HL-60 (cell line): ENCODE data around the gene ZFP28.

ENCODE experiments used
- GABPA ChIP-seq: IDR thresholded peaks from 2 replicates; pipeline ENCODE4 v1.6.1; 2012; ENCODE audit warnings: low read depth
- POLR2AphosphoS5 ChIP-seq: IDR thresholded peaks from 2 replicates; pipeline ENCODE4 v1.6.1; 2012; ENCODE audit warnings: low read depth
- SPI1 ChIP-seq: IDR thresholded peaks from 2 replicates; pipeline ENCODE4 v1.6.1; 2012; ENCODE audit warnings: low read depth, mild to moderate bottlenecking, borderline replicate concordance
- TF ChIP-seq, protein P1 (sequence below): IDR thresholded peaks from 2 replicates; pipeline ENCODE4 v1.6.1; 2012; ENCODE audit warnings: low read depth; ENCODE audit not compliant: insufficient replicate concordance
- TF ChIP-seq, protein P2 (sequence below): IDR thresholded peaks from one replicate; pipeline ENCODE4 v1.5.1; 2011; ENCODE audit warnings: low read length, control low read depth, inconsistent platforms; ENCODE audit not compliant: insufficient read depth

DNA sequence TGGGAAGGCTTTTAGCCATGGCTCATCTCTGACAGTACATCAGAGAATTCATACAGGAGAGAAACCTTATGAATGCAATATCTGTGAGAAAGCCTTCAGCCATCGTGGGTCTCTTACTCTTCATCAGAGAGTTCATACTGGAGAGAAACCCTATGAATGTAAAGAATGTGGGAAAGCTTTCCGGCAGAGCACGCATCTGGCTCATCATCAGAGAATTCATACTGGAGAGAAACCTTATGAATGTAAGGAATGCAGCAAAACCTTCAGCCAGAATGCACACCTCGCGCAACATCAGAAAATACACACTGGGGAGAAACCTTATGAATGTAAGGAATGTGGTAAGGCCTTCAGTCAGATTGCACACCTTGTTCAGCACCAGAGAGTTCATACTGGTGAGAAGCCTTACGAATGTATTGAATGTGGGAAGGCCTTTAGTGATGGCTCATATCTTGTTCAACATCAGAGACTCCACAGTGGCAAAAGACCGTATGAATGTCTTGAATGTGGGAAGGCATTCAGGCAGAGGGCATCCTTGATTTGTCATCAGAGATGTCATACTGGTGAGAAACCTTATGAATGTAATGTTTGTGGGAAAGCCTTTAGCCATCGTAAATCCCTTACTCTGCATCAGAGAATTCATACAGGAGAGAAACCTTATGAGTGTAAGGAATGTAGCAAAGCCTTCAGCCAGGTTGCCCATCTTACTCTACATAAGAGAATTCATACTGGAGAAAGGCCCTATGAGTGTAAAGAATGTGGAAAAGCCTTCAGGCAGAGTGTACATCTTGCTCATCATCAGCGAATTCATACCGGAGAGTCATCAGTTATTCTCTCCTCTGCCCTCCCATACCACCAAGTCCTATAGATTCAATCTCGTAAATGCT, 39.2 kb downstream of the ZFP28 start:
- TF ChIP-seq, protein P1, sequence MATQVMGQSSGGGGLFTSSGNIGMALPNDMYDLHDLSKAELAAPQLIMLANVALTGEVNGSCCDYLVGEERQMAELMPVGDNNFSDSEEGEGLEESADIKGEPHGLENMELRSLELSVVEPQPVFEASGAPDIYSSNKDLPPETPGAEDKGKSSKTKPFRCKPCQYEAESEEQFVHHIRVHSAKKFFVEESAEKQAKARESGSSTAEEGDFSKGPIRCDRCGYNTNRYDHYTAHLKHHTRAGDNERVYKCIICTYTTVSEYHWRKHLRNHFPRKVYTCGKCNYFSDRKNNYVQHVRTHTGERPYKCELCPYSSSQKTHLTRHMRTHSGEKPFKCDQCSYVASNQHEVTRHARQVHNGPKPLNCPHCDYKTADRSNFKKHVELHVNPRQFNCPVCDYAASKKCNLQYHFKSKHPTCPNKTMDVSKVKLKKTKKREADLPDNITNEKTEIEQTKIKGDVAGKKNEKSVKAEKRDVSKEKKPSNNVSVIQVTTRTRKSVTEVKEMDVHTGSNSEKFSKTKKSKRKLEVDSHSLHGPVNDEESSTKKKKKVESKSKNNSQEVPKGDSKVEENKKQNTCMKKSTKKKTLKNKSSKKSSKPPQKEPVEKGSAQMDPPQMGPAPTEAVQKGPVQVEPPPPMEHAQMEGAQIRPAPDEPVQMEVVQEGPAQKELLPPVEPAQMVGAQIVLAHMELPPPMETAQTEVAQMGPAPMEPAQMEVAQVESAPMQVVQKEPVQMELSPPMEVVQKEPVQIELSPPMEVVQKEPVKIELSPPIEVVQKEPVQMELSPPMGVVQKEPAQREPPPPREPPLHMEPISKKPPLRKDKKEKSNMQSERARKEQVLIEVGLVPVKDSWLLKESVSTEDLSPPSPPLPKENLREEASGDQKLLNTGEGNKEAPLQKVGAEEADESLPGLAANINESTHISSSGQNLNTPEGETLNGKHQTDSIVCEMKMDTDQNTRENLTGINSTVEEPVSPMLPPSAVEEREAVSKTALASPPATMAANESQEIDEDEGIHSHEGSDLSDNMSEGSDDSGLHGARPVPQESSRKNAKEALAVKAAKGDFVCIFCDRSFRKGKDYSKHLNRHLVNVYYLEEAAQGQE, result no peak
- TF ChIP-seq, protein P2, sequence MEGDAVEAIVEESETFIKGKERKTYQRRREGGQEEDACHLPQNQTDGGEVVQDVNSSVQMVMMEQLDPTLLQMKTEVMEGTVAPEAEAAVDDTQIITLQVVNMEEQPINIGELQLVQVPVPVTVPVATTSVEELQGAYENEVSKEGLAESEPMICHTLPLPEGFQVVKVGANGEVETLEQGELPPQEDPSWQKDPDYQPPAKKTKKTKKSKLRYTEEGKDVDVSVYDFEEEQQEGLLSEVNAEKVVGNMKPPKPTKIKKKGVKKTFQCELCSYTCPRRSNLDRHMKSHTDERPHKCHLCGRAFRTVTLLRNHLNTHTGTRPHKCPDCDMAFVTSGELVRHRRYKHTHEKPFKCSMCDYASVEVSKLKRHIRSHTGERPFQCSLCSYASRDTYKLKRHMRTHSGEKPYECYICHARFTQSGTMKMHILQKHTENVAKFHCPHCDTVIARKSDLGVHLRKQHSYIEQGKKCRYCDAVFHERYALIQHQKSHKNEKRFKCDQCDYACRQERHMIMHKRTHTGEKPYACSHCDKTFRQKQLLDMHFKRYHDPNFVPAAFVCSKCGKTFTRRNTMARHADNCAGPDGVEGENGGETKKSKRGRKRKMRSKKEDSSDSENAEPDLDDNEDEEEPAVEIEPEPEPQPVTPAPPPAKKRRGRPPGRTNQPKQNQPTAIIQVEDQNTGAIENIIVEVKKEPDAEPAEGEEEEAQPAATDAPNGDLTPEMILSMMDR, result no peak
- TF ChIP-seq SPI1 (no peak), POLR2AphosphoS5 (no peak), GABPA (no peak)
